Hepatocyte (in vitro differentiated cells): Measurements from ENCODE around the gene ST6GAL1.

ENCODE experiments used
- CTCF ChIP-seq: fragments of 200-600 bp; sonication (generic); IDR thresholded peaks from 2 replicates; pipeline ENCODE4 v1.5.1; 2016; ENCODE audit warnings: antibody characterized with exemption, mild to moderate bottlenecking; ENCODE audit not compliant: poor library complexity
- EZH2 ChIP-seq: fragments of 200-600 bp; sonication (generic); IDR thresholded peaks from 2 replicates; pipeline ENCODE4 v1.6.1; 2016; ENCODE audit warnings: antibody characterized with exemption, mild to moderate bottlenecking, borderline replicate concordance
- EZH2phosphoT487 ChIP-seq: fragments of 200-600 bp; sonication (generic); IDR thresholded peaks from one replicate; pipeline ENCODE4 v1.6.1; 2018; ENCODE audit warnings: antibody characterized with exemption, mild to moderate bottlenecking, low read depth, moderate library complexity; ENCODE audit not compliant: unreplicated experiment, severe bottlenecking

- TF ChIP-seq CTCF (no peak), EZH2 (no peak), EZH2phosphoT487 (no peak)
Measured at GRCh38 chr3:186920301-186920700, 10.0 kb upstream of the ST6GAL1 start.
